ENCODE results near the gene CORO2B. TPM values are rescaled to one million over a fixed set of nuclear protein-coding genes. Genes with fewer than 3 reads are reported as not detected.

Gene CORO2B
- total RNA-seq, 4 donors from 2014 or later: 0.19 to 2.3 (median 0.22) TPM; not detected in 1

DNA sequence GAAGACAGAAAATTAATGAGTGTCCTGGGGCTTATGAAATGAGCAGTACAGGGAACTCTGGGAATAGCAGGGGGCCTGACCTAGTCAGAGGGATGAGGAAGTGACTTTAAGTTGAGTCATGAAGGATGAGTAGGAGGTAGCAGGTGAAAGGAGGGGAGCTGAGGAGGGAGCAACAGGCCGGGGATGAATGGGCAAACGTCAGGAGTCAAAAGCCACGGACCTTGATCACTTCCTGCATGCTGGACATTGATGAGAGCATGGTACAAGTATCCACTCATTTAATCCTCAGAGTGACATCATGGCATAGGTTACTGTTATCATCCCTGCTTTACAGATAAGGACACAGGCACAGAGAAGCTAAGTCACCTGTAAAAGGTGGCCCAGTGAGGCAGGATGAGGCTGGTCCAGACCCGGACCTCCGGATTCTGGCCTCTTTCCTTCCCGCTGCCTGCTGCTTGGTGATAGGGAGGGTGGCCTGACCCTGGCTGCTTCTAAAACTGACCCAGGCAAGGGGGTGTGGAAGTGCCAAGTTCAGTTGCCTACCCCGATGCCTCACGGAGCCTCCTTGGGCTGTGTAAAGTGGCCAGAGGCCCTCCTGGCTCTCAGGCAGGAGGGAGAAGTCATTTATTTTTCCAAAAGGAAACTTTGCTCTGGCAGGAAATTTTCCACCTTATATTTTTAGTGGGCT, 7.6 kb downstream of the CORO2B start:
- no peak overlapping the region for H3K27ac ChIP-seq
- no peaks in the 10 kb centered on the region for H3K9me3 ChIP-seq
- intact Hi-C loops (cut with DNase I): no loop called here
- no peak overlapping the region for H3K4me3 ChIP-seq
- no peak for DNase-seq
- WGBS, 2 donors: 48 to 51% methylated on average over 5 to 7 of the region's 8 CpGs
- peaks cover 0 to 10% (median 0%) of the 10 kb centered on the region in 3 donors for H3K4me1 ChIP-seq
- H3K27me3 ChIP-seq: peaks cover 0 to 13% (median 0%) of the 10 kb centered on the region in 4 donors
- TF ChIP-seq POLR2A (IDR thresholded peaks at IDR 0.05): no peak
- TF ChIP-seq, protein P1, sequence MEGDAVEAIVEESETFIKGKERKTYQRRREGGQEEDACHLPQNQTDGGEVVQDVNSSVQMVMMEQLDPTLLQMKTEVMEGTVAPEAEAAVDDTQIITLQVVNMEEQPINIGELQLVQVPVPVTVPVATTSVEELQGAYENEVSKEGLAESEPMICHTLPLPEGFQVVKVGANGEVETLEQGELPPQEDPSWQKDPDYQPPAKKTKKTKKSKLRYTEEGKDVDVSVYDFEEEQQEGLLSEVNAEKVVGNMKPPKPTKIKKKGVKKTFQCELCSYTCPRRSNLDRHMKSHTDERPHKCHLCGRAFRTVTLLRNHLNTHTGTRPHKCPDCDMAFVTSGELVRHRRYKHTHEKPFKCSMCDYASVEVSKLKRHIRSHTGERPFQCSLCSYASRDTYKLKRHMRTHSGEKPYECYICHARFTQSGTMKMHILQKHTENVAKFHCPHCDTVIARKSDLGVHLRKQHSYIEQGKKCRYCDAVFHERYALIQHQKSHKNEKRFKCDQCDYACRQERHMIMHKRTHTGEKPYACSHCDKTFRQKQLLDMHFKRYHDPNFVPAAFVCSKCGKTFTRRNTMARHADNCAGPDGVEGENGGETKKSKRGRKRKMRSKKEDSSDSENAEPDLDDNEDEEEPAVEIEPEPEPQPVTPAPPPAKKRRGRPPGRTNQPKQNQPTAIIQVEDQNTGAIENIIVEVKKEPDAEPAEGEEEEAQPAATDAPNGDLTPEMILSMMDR (IDR thresholded peaks at IDR 0.05): no peak
- no peaks in the 10 kb centered on the region for H3K36me3 ChIP-seq

DNA sequence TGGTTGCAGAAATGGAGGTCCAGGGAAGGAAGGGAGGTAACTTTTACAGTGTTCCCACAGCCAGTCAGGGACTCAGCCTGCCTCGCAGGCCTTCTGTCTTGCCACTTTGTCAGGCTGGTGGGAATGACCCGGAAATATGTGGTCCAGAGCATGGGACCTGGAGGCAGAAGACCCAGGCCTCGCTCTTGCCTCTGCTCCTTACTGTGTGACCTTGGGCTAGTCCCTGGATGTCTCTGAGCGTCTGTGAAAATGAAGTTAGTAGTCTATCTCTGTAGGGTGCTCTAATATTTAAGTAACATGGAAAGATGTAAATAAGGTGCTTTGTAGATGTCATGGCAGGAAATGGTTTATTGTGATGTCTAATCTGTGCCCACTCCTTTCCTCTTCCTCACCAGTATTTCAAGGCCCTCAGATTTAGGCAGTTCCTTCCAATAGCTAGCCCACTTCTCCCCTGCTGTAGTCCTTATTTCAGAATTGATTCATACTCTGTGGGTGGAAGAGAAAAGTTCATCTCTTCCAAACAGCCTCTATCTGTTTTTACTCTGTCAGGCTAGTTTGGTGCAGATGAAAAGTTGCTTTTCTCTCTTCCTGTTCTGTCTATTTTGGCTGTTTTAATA, 9.1 kb downstream of the CORO2B start:
- Histone ChIP-seq H3K36me3 (no peaks in the 10 kb centered on the region), H3K4me3 (no peak overlapping the region), H3K4me1 (peaks cover 0 to 10% (median 0%) of the 10 kb centered on the region in 3 donors), H3K27me3 (peaks cover 0 to 20% (median 0%) of the 10 kb centered on the region in 4 donors), H3K9me3 (no peaks in the 10 kb centered on the region), H3K27ac (no peak overlapping the region)
- no peak for TF ChIP-seq POLR2A (IDR thresholded peaks at IDR 0.05)
- TF ChIP-seq, protein P1 (IDR thresholded peaks at IDR 0.05): no peak
- 85 to 89% methylated on average over 3 to 4 of the region's 4 CpGs for WGBS, 2 donors
- no peak for DNase-seq
- intact Hi-C loops (cut with DNase I): no loop called here

DNA sequence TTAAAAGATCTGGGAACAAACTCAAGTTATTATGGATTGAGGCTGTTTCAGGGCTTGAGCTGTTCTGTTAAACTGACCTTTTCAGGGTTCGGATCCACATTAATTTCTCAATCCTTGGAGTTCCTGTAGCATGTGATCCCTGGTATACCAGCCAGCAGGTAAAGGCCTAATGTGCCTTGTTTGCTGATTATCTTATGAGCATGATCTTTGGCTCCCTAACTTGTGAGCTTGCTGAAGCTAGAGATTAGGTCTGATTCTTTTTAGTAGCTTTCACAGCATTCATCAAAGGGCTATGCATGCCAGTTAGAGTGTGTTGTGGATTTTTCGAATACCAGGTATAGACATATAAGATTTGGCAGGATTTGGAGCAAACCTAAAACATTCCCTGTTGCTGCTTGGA, 10.3 kb downstream of the CORO2B start:
- Histone ChIP-seq H3K36me3 (no peaks in the 10 kb centered on the region), H3K4me1 (peaks cover 0 to 10% (median 0%) of the 10 kb centered on the region in 3 donors), H3K9me3 (no peaks in the 10 kb centered on the region), H3K27ac (no peak overlapping the region), H3K4me3 (no peak overlapping the region), H3K27me3 (peaks cover 0 to 25% (median 0%) of the 10 kb centered on the region in 4 donors)
- no peak for DNase-seq
- intact Hi-C loops (cut with DNase I): no loop called here
- TF ChIP-seq POLR2A (IDR thresholded peaks at IDR 0.05): no peak
- TF ChIP-seq, protein P1 (IDR thresholded peaks at IDR 0.05): no peak
- WGBS, 2 donors: 73 to 86% methylated on average over 2 of the region's 2 CpGs

DNA sequence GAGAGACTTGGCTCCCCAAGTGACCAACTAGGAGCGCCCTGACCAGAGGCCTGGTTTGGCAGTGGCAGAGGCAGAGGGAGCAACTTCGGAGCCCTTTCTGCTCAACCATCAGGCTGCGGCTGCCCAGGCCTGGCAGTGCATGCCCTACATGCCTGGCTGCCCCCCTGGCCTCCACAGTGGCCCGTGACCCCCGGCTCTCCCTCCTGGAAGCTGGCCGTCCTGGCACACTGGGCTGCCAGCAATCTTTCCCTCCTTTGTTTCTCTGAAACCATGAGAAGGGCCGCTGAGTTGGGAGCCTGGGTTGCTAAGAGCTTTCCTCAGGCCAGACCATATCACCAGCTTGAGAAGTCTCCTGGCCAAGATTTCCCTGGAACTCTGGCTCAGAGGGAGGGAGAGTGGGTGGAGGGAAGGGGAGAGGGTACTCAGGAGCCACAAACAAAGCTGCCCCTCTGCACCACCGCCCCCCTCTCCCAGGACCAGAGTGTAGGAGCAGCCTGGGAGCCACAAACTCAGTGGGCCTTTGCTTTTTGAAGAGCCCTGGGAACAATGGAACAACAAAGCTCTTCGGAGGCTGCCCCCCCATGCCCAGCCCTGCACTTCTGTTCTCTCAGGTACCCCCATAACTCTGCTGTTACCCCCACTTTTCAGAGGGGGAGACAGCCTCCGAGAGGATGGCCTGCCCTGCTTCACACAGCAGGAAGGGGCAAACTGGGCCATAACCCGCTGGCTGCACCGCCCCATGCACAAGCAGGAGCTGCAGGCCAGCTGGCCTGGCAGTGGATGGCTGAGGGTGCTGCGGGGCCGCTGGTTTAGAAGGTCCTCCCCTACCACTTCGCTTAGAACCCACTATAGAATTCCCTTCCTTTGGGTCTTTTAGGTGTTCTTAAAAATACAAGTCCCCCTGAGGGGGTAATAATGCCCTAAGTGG, 11.3 kb downstream of the CORO2B start:
- no peak overlapping the region for H3K4me3 ChIP-seq
- peak overlapping the region in 1 of 4 donors; percentile 16 for H3K27ac ChIP-seq
- DNase-seq: no peak
- peaks cover 0 to under 1% (median 0%) of the 10 kb centered on the region in 3 donors for H3K4me1 ChIP-seq
- no peaks in the 10 kb centered on the region for H3K9me3 ChIP-seq
- 82 to 100% methylated on average over 2 to 6 of the region's 15 CpGs for WGBS, 2 donors
- no peak for TF ChIP-seq POLR2A (IDR thresholded peaks at IDR 0.05)
- TF ChIP-seq, protein P1 (IDR thresholded peaks at IDR 0.05): no peak
- H3K27me3 ChIP-seq: peaks cover 0 to 34% (median 0%) of the 10 kb centered on the region in 4 donors
- intact Hi-C loops (cut with DNase I): no loop called here
- no peaks in the 10 kb centered on the region for H3K36me3 ChIP-seq
